Measurements from ENCODE around the gene PITX2.

Gene PITX2

DNA sequence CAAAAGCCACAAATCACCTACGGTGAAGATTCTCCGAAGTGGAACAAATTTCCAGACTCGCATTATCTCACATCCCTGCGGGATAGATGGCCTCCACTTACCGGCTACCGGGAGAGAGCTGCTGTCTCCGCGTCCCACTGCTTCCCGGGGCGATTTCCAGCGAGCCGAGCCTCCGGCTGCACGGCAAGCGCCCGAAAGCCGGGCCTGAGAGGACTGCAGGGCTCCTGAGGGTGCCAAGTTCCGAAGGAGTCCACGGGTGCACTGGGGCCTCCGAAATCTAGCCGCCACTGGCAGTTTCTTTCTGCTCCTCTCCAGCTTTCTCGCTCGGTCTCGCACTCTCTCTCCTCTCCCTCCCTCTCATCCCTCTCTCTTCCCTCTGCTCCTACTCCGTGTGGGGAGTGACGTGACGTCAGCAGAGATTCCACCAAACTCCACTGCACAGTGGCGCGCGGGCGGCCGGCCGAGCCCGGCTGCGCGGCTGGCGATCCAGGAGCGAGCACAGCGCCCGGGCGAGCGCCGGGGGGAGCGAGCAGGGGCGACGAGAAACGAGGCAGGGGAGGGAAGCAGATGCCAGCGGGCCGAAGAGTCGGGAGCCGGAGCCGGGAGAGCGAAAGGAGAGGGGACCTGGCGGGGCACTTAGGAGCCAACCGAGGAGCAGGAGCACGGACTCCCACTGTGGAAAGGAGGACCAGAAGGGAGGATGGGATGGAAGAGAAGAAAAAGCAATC, 14.0 kb upstream of the PITX2 start:
- Histone ChIP-seq H3K4me1 (ENCODE audit: insufficient read depth, low read length) (no peaks in the 10 kb centered on the region), H4K20me1 (ENCODE audit: insufficient read depth, low read length) (no peaks in the 10 kb centered on the region), H3K27me3 (ENCODE audit: insufficient read depth, low read length, poor library complexity) (peaks cover 12% of the 10 kb centered on the region), H3K27ac (ENCODE audit: low read length) (no peak overlapping the region), H3K9me3 (ENCODE audit: insufficient read depth, low read length, severe bottlenecking) (no peaks in the 10 kb centered on the region), H3K79me2 (ENCODE audit: insufficient read depth, low read length) (no peaks in the 10 kb centered on the region), H3K4me3 (ENCODE audit: low read depth in 1 of 2, low read length in 2 of 2) (no peak overlapping the region), H3K9ac (ENCODE audit: low read depth, low read length) (no peak overlapping the region), H2AFZ (ENCODE audit: low read depth, low read length) (no peak overlapping the region), H3K36me3 (ENCODE audit: insufficient read depth, low read length) (no peaks in the 10 kb centered on the region), H3K4me2 (ENCODE audit: insufficient read depth, low read length) (no peak overlapping the region)
- DNase-seq, result no peak
- no peak for TF ChIP-seq EZH2 (IDR thresholded peaks at IDR 0.05; ENCODE audit: borderline replicate concordance, low read depth, low read length, severe bottlenecking)
- TF ChIP-seq, protein P1, sequence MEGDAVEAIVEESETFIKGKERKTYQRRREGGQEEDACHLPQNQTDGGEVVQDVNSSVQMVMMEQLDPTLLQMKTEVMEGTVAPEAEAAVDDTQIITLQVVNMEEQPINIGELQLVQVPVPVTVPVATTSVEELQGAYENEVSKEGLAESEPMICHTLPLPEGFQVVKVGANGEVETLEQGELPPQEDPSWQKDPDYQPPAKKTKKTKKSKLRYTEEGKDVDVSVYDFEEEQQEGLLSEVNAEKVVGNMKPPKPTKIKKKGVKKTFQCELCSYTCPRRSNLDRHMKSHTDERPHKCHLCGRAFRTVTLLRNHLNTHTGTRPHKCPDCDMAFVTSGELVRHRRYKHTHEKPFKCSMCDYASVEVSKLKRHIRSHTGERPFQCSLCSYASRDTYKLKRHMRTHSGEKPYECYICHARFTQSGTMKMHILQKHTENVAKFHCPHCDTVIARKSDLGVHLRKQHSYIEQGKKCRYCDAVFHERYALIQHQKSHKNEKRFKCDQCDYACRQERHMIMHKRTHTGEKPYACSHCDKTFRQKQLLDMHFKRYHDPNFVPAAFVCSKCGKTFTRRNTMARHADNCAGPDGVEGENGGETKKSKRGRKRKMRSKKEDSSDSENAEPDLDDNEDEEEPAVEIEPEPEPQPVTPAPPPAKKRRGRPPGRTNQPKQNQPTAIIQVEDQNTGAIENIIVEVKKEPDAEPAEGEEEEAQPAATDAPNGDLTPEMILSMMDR (IDR thresholded peaks at IDR 0.05; ENCODE audit: borderline replicate concordance, extremely low read depth, low read length, poor library complexity, severe bottlenecking), result no peak
- ATAC-seq (ENCODE audit: insufficient read depth, low read depth), result no peak

GRCh38 chr4:110636171-110636679, 13.3 kb upstream of the PITX2 start:
- no peak for ATAC-seq (ENCODE audit: insufficient read depth, low read depth)
- peaks cover 12% of the 10 kb centered on the region for H3K27me3 ChIP-seq (ENCODE audit: insufficient read depth, low read length, poor library complexity)
- H3K9ac ChIP-seq (ENCODE audit: low read depth, low read length), result no peak overlapping the region
- no peak overlapping the region for H3K4me3 ChIP-seq (ENCODE audit: low read depth in 1 of 2, low read length in 2 of 2)
- DNase-seq, result no peak
- no peaks in the 10 kb centered on the region for H3K79me2 ChIP-seq (ENCODE audit: insufficient read depth, low read length)
- H3K4me2 ChIP-seq (ENCODE audit: insufficient read depth, low read length), result no peak overlapping the region
- no peaks in the 10 kb centered on the region for H3K9me3 ChIP-seq (ENCODE audit: insufficient read depth, low read length, severe bottlenecking)
- no peaks in the 10 kb centered on the region for H3K36me3 ChIP-seq (ENCODE audit: insufficient read depth, low read length)
- H2AFZ ChIP-seq (ENCODE audit: low read depth, low read length), result no peak overlapping the region
- TF ChIP-seq EZH2 (IDR thresholded peaks at IDR 0.05; ENCODE audit: borderline replicate concordance, low read depth, low read length, severe bottlenecking), result no peak
- TF ChIP-seq, protein P1 (IDR thresholded peaks at IDR 0.05; ENCODE audit: borderline replicate concordance, extremely low read depth, low read length, poor library complexity, severe bottlenecking), result no peak
- no peak overlapping the region for H3K27ac ChIP-seq (ENCODE audit: low read length)
- H3K4me1 ChIP-seq (ENCODE audit: insufficient read depth, low read length), result no peaks in the 10 kb centered on the region
- H4K20me1 ChIP-seq (ENCODE audit: insufficient read depth, low read length), result no peaks in the 10 kb centered on the region

DNA sequence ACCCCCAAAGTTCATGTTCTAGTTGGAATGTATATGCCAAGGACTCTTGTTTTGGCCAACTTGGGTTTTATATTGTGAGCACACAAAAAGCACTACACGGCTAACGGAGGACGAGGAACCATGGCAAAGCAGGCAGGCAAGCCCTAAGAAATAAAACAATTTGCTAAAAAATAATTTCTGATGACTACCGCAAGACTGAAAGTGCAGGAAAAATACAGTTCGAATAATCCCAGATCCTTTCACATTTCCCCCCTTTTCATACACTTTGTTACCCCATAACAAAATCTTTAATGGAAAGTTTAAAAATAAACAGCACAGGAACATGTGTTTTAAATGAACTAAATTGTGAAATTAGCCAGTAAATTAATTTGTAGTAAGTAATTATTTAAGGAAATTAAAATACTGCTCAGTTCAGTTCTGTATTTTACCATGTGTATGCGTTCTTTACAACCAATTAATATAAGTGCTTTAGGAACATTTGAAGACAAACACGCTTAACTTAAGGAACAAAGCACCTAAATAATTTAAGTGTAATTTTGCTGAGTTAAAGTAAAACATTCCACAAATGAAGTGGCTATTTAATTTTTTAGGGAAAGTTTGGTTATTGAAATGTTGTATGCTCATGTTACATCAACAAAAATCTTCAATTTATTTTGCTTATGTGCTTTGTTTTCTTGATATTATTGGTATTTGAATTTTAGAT, 12.4 kb upstream of the PITX2 start:
- Histone ChIP-seq H3K4me1 (ENCODE audit: insufficient read depth, low read length) (no peaks in the 10 kb centered on the region), H3K4me3 (ENCODE audit: low read depth in 1 of 2, low read length in 2 of 2) (no peak overlapping the region), H3K79me2 (ENCODE audit: insufficient read depth, low read length) (no peaks in the 10 kb centered on the region), H3K9me3 (ENCODE audit: insufficient read depth, low read length, severe bottlenecking) (no peaks in the 10 kb centered on the region), H3K36me3 (ENCODE audit: insufficient read depth, low read length) (no peaks in the 10 kb centered on the region), H3K27me3 (ENCODE audit: insufficient read depth, low read length, poor library complexity) (peaks cover 12% of the 10 kb centered on the region), H3K9ac (ENCODE audit: low read depth, low read length) (no peak overlapping the region), H3K4me2 (ENCODE audit: insufficient read depth, low read length) (no peak overlapping the region), H2AFZ (ENCODE audit: low read depth, low read length) (no peak overlapping the region), H3K27ac (ENCODE audit: low read length) (no peak overlapping the region), H4K20me1 (ENCODE audit: insufficient read depth, low read length) (no peaks in the 10 kb centered on the region)
- no peak for DNase-seq
- TF ChIP-seq EZH2 (IDR thresholded peaks at IDR 0.05; ENCODE audit: borderline replicate concordance, low read depth, low read length, severe bottlenecking), result no peak
- TF ChIP-seq, protein P1 (IDR thresholded peaks at IDR 0.05; ENCODE audit: borderline replicate concordance, extremely low read depth, low read length, poor library complexity, severe bottlenecking), result no peak
- no peak for ATAC-seq (ENCODE audit: insufficient read depth, low read depth)

Measured in DND-41 (cell line).